Mucosa of rectum (tissue), 2 donors: ENCODE results near the gene SPPL2B.

Source experiments
- H3K27ac ChIP-seq, 2 donors: one replicate each; pipeline ENCODE4 v1.7.0; 2013; ENCODE audit warnings: inconsistent platforms in 2 of 2, low read depth in 2 of 2, low read length in 2 of 2
- H3K27me3 ChIP-seq, 2 donors: one replicate each; pipeline ENCODE4 v1.7.0; 2013; ENCODE audit warnings: low read length in 2 of 2; ENCODE audit not compliant: control insufficient read depth in 2 of 2, insufficient read depth in 2 of 2
- H3K36me3 ChIP-seq, 2 donors: one replicate each; pipeline ENCODE4 v1.7.0; 2013; ENCODE audit warnings: low read length in 2 of 2; ENCODE audit not compliant: control insufficient read depth in 2 of 2, insufficient read depth in 2 of 2
- H3K4me1 ChIP-seq, 2 donors: one replicate each; pipeline ENCODE4 v1.7.0; 2013; ENCODE audit warnings: low read length in 2 of 2, mild to moderate bottlenecking in 1 of 2; ENCODE audit not compliant: control insufficient read depth in 2 of 2, insufficient read depth in 2 of 2
- H3K4me3 ChIP-seq, 2 donors: one replicate each; pipeline ENCODE4 v1.7.0; 2013; ENCODE audit warnings: low read length in 2 of 2
- H3K9ac ChIP-seq, 2 donors: one replicate each; pipeline ENCODE4 v1.7.0; 2013; ENCODE audit warnings: low read length in 2 of 2, low read depth in 1 of 2, mild to moderate bottlenecking in 1 of 2
- H3K9me3 ChIP-seq, 2 donors: one replicate each; pipeline ENCODE4 v1.7.0; 2013; ENCODE audit warnings: low read length in 2 of 2; ENCODE audit not compliant: control insufficient read depth in 2 of 2
- donor health status: healthy.
- donor health status: Normal muscosa, but diverticular disease.

The SPPL2B gene

DNA sequence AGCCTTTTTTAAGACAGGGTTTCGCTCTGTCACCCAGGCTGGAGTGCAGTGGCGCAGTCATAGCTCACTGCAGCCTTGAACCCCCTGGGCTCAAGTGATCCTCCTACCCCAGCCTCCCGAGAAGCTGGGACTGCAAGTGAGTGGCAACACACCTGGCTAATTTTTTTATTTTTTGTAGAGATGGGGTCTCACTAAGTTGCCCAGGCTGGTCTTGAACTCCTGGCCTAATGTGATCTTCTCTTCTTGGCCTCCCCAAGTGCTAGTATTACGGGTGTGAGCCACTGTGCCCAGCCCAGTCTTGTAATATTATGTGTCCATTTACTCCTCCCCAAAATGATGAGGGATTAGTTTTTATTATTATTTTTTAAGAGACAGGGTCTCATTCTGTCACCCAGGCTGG lies 17.4 kb upstream of the SPPL2B start:
- Histone ChIP-seq H3K9ac (no peak overlapping the region), H3K27ac (no peak overlapping the region), H3K36me3 (no peaks in the 10 kb centered on the region), H3K4me1 (no peaks in the 10 kb centered on the region), H3K4me3 (no peak overlapping the region), H3K9me3 (peaks cover 0 to 10% of the 10 kb centered on the region in 2 donors), H3K27me3 (peaks cover 28 to 40% of the 10 kb centered on the region in 2 donors)

DNA sequence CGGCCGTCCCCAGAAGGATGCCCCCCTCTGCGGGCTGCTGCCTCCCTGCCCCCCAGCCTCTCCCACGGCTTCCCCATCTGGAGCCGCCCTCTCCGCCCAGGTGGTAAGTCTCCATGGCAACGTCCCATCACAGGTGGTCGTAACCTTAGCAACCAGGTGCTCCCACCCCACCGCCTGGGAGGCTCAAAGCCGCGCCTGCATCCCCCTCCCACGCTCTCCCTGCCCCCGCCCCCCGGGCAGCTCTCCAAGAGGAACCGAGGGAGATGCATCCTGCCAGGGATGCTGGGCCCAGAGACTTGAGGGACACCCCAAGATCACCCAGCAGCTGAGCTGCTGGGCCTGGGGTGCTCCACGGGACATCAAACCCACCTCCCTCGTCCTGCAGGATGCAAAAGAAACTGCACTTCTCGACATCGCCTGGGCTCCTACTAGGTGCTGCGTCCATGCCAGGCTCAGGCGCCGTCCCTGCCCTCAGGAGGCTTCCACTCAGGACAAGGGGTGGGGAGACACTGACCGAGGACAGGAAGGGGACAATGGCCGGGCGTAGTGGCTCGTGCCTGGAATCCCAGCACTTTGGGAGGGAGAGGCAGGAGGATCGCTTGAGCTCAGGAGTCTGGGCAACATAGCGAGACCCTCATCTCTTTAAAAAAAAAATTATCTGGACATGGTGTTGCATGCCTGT lies 15.5 kb upstream of the SPPL2B start:
- H3K27me3 ChIP-seq, result peaks cover 20 to 24% of the 10 kb centered on the region in 2 donors
- peaks cover 0 to 10% of the 10 kb centered on the region in 2 donors for H3K9me3 ChIP-seq
- H3K4me3 ChIP-seq, result no peak overlapping the region
- H3K27ac ChIP-seq, result no peak overlapping the region
- H3K9ac ChIP-seq, result no peak overlapping the region
- H3K4me1 ChIP-seq, result no peaks in the 10 kb centered on the region
- H3K36me3 ChIP-seq, result no peaks in the 10 kb centered on the region

DNA sequence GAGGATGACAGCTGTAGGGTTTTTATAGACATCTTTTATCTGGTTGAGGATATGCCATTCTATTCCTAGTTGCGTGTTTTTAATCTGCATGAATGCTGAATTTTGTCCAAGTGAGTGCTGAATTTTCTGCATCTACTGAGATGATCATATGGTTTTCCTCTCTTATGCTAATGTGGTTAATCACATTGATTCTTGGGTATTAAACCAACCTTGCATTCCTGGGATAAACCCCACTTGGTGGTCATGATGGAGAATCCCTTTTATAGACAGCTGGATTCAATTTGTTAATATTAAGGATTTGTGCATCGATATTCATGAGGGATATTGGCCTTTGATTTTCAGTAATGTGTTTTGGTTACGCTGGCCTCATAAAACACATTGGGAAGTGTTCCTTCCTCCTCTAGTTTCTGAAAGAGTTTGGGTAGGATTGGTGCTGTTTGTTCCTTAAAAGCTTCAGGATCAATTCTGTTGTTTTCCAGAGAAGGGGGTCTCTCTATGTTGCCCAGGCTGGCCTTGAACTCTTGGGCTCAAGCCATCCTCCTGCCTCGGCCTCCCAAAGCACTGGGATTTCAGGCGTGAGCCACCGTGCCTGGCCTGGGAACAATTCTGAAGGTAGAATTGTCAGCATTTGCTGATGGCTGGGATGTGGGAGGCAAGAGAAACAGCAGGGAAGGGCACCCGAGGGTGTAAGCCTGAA lies 13.2 kb upstream of the SPPL2B start:
- Histone ChIP-seq H3K27ac (peak overlapping the region in 1 of 2 donors; percentile 16), H3K27me3 (peaks cover 9 to 13% of the 10 kb centered on the region in 2 donors), H3K9me3 (peaks cover 0 to 10% of the 10 kb centered on the region in 2 donors), H3K4me3 (no peak overlapping the region), H3K9ac (no peak overlapping the region), H3K4me1 (no peaks in the 10 kb centered on the region), H3K36me3 (no peaks in the 10 kb centered on the region)

DNA sequence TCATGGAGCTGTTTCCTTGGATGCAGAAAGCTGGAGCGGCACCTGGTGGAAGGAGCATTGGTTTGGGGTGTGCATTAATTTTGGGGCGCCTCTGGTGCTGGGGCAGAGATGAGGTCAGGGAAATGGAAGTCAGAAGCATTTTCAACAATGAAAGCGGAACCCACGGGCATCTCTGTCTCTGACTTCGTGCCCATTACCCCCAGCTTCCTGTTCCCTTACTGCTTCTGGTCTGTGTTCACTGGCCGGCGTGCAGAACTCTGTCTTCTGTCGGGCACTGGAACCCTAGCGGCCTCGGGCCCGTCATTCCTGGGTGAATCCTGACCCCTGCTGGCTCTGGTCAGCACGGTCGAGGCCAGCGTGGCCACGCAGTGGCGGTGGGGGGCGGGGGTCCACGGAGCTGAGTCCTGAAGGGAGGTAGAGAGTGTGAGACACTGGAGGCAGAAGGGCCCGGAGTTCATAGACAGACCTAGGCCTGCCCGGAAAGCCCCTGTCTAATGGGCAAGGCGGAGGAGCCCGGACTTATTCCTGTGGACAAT lies 12.6 kb upstream of the SPPL2B start:
- Histone ChIP-seq H3K27ac (peak overlapping the region in 1 of 2 donors; percentile 16), H3K27me3 (peaks cover 8 to 11% of the 10 kb centered on the region in 2 donors), H3K4me3 (no peak overlapping the region), H3K4me1 (no peaks in the 10 kb centered on the region), H3K9me3 (peaks cover 0 to 10% of the 10 kb centered on the region in 2 donors), H3K9ac (no peak overlapping the region), H3K36me3 (no peaks in the 10 kb centered on the region)

DNA sequence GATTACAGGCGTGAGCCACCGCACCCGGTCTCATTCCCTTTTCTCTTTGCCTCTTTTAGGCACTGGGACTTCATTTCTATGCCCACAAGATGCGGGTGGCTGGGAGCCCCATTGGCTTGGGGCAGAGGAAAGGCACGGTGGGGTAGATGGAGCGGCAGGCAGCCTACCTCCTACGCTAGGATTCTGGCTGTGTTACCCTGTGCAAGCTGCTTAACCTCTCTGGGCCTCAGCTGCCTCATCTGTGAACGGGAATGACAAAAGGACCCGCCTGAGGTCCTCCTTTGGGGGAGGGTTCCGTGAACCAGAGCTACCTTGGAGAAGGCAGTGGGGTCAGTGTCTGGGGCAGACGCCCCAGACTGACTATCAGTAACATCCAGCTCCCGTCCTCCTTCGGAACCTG lies 11.2 kb upstream of the SPPL2B start:
- Histone ChIP-seq H3K9ac (no peak overlapping the region), H3K27me3 (peaks cover 5 to 9% of the 10 kb centered on the region in 2 donors), H3K4me1 (no peaks in the 10 kb centered on the region), H3K4me3 (no peak overlapping the region), H3K9me3 (peaks cover 0 to 10% of the 10 kb centered on the region in 2 donors), H3K27ac (no peak overlapping the region), H3K36me3 (no peaks in the 10 kb centered on the region)

DNA sequence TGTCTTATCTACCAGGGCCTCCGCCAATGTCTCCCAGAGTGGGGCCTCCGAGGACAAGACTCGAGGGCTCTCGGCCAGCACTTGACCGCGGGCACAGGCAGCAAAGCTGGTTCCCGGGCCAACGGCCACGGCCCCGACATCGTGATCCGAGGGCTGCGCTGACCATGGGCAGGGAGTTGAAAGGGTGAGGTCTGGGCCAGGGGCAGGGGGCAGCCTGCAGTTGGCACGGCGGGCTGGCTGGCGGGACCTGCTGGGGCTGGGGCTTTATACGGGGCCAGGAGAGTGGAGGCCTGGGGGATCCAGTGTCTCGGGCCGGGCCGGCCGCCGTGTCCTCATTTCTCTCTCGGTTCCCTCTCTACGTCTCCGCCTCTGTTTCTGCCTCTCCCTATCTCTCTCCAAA lies 10.7 kb upstream of the SPPL2B start:
- no peak overlapping the region for H3K4me3 ChIP-seq
- no peaks in the 10 kb centered on the region for H3K4me1 ChIP-seq
- peaks cover 0 to 3% of the 10 kb centered on the region in 2 donors for H3K36me3 ChIP-seq
- H3K9me3 ChIP-seq, result peaks cover 0 to 10% of the 10 kb centered on the region in 2 donors
- no peak overlapping the region for H3K9ac ChIP-seq
- peaks cover 2 to 4% of the 10 kb centered on the region in 2 donors for H3K27me3 ChIP-seq
- no peak overlapping the region for H3K27ac ChIP-seq

DNA sequence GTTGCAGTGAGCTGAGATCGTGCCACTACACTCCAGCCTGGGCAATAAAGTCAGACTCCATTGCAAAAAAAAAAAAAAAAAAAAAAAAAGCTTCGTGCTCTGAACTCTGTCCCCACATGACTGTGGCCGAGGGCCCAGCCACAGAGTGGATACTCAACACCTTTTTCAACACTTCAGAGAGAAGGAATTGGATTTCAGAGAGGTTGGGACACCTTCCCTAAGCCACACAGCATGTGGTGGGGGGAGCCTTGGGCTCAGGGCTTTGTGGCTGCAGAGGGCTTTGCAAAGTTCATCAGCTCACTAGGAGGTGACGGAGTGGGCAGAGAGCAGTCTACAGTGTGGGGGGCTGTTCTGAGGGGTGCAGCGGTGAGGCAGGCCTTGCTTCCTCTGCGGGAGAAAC lies 9.6 kb upstream of the SPPL2B start:
- Histone ChIP-seq H3K4me3 (no peak overlapping the region), H3K27me3 (no peaks in the 10 kb centered on the region), H3K4me1 (no peaks in the 10 kb centered on the region), H3K36me3 (peaks cover 0 to 3% of the 10 kb centered on the region in 2 donors), H3K27ac (no peak overlapping the region), H3K9me3 (peaks cover 0 to 10% of the 10 kb centered on the region in 2 donors), H3K9ac (no peak overlapping the region)

DNA sequence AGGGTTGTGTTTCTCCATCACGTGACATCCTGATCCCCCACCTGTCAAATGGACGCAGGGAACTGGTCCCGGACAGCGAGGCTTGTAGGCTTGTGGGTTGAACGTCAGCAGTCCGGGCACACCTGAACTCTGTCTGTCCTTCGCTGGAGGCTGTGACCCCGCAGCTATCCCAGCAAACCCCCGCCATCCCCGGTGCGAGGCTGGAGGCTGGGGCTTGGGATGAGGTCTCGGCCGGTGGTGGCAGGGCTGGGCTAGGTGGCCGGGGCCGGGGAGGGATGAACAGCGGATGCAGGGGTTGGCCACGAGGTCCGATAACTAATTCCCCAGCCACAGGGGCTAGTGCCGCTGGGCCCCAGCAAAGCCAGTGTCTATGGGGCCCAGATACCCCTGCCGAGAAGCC lies 8.9 kb upstream of the SPPL2B start:
- no peaks in the 10 kb centered on the region for H3K4me1 ChIP-seq
- no peak overlapping the region for H3K9ac ChIP-seq

GRCh38 chr19:2320049-2320448 lies 8.4 kb upstream of the SPPL2B start:
- Histone ChIP-seq H3K9ac (no peak overlapping the region), H3K9me3 (peaks cover 0 to 5% of the 10 kb centered on the region in 2 donors), H3K4me1 (no peaks in the 10 kb centered on the region), H3K4me3 (no peak overlapping the region), H3K27me3 (no peaks in the 10 kb centered on the region), H3K36me3 (peaks cover 5 to 9% of the 10 kb centered on the region in 2 donors), H3K27ac (no peak overlapping the region)

More for the DNA sequence above, 8.9 kb upstream of the SPPL2B start:
- Histone ChIP-seq H3K9me3 (peaks cover 0 to 10% of the 10 kb centered on the region in 2 donors), H3K36me3 (peaks cover 1 to 4% of the 10 kb centered on the region in 2 donors), H3K27me3 (no peaks in the 10 kb centered on the region), H3K27ac (no peak overlapping the region), H3K4me3 (no peak overlapping the region)

DNA sequence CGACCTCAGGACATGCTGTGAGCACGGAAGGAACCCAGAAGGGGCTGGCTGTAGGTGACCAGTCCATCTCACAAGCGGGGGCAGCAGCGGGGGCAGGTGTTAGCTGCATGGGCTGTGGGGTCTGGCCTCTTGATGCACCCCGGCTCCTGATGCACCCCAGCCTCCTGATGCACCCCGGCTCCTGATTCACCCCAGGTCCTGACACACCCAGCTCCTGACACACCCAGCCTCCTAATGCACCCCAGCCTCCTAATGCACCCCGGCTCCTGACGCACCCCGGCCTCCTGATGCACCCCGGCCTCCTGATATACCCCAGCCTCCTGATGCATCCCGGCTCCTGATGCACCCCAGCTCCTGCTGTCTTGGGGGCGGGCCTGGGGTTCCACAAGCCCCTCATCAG lies 7.5 kb upstream of the SPPL2B start:
- Histone ChIP-seq H3K27ac (no peak overlapping the region), H3K9ac (no peak overlapping the region), H3K9me3 (no peaks in the 10 kb centered on the region), H3K4me3 (no peak overlapping the region), H3K36me3 (peaks cover 5 to 9% of the 10 kb centered on the region in 2 donors), H3K27me3 (no peaks in the 10 kb centered on the region), H3K4me1 (no peaks in the 10 kb centered on the region)
